PC-9 (cell line): ENCODE data around the gene CDC25A.

Experiments used
- CTCF ChIP-seq: fragments of 200-600 bp; sonication (generic); conservative IDR thresholded peaks from 2 replicates; pipeline ENCODE4 v1.6.1; 2017; ENCODE audit warnings: mixed run types, antibody characterized with exemption, mild to moderate bottlenecking, moderate library complexity
- EZH2 ChIP-seq: fragments of 200-600 bp; sonication (generic); IDR thresholded peaks from 2 replicates; pipeline ENCODE4 v1.8.0; 2017; ENCODE audit warnings: antibody characterized with exemption, low read depth

- no peak for TF ChIP-seq CTCF
- no peak for TF ChIP-seq EZH2
Observed at GRCh38 chr3:48129921-48130320, 58.3 kb downstream of the CDC25A start.
